ENCODE data around the gene PLXNA3.

PLXNA3 gene

GRCh38 chrX:154436374-154436982 is 21.6 kb upstream of the PLXNA3 start:
- DNase-seq, result peak; percentile 51

GRCh38 chrX:154436983-154437752 is 20.9 kb upstream of the PLXNA3 start, which contains the start of gene GDI1:
TSS of gene GDI1 (plus strand) at chrX:154437154. CDS start at chrX:154437255, 101 bp downstream.
- DNase-seq, result peak; percentile 71

- DNase-seq, result no peak
These were observed 19.8 kb upstream of the PLXNA3 start for GRCh38 chrX:154437971-154438893.

- DNase-seq, result no peak
These were observed 18.2 kb upstream of the PLXNA3 start for GRCh38 chrX:154439841-154440240.

GRCh38 chrX:154440623-154441357 is 17.3 kb upstream of the PLXNA3 start:
- DNase-seq, result no peak

- no peak for DNase-seq
These were observed 16.5 kb upstream of the PLXNA3 start for GRCh38 chrX:154441564-154441963.

- no peak for DNase-seq
These were observed 15.9 kb upstream of the PLXNA3 start for GRCh38 chrX:154441984-154442707.

- no peak for DNase-seq
These were observed 14.6 kb upstream of the PLXNA3 start for GRCh38 chrX:154443479-154443910.

GRCh38 chrX:154443992-154444754 is 13.9 kb upstream of the PLXNA3 start, which contains the start of gene FAM50A:
TSS of gene FAM50A (plus strand) at chrX:154444141. CDS start at chrX:154444236, 95 bp downstream.
- DNase-seq, result peak; percentile 81

GRCh38 chrX:154444755-154445246 is 13.3 kb upstream of the PLXNA3 start:
- DNase-seq, result no peak

GRCh38 chrX:154445776-154446175 is 12.3 kb upstream of the PLXNA3 start:
- DNase-seq, result no peak

GRCh38 chrX:154446430-154446829 is 11.7 kb upstream of the PLXNA3 start:
- DNase-seq, result no peak

- no peak for DNase-seq
These were observed 9.6 kb upstream of the PLXNA3 start for GRCh38 chrX:154448484-154448883.

GRCh38 chrX:154449618-154450017 is 8.5 kb upstream of the PLXNA3 start:
- DNase-seq, result no peak

GRCh38 chrX:154450312-154450711 is 7.8 kb upstream of the PLXNA3 start:
- DNase-seq, result no peak

- DNase-seq, result no peak
These were observed 5.3 kb upstream of the PLXNA3 start for GRCh38 chrX:154452823-154453222.

- peak; percentile 58 for DNase-seq
These were observed 478 bp upstream of the PLXNA3 start for GRCh38 chrX:154457491-154458115.

- peak; percentile 29 for DNase-seq
These were observed 1.1 kb downstream of the PLXNA3 start for GRCh38 chrX:154458954-154459778.

GRCh38 chrX:154459832-154460231 is 1.8 kb downstream of the PLXNA3 start:
- DNase-seq, result no peak
